Measurements from ENCODE around the gene UCP1. TPM values are rescaled to one million over a fixed set of nuclear protein-coding genes. Genes with fewer than 3 reads are reported as not detected.
"Not testable (repeated sequence)": the region's sequence is repeated elsewhere in the genome, so short reads cannot be mapped to it uniquely, and the experiment has no call there.

UCP1 gene
- total RNA-seq, 1 experiment from 2014 or later, result not detected

GRCh38 chr4:140557831-140558435 is 10.8 kb downstream of the UCP1 start:
- in situ Hi-C loops (cut with HindIII; ENCODE audit: low pct_unique_long_range_greater_than_20kb, low sequenced_read_pairs), result no loop called here
- no peak for DNase-seq (ENCODE audit: low read depth)

- no peak for DNase-seq (ENCODE audit: low read depth)
- in situ Hi-C loops (cut with HindIII; ENCODE audit: low pct_unique_long_range_greater_than_20kb, low sequenced_read_pairs), result no loop called here
These were observed 12.2 kb downstream of the UCP1 start for GRCh38 chr4:140556372-140557085.

DNA sequence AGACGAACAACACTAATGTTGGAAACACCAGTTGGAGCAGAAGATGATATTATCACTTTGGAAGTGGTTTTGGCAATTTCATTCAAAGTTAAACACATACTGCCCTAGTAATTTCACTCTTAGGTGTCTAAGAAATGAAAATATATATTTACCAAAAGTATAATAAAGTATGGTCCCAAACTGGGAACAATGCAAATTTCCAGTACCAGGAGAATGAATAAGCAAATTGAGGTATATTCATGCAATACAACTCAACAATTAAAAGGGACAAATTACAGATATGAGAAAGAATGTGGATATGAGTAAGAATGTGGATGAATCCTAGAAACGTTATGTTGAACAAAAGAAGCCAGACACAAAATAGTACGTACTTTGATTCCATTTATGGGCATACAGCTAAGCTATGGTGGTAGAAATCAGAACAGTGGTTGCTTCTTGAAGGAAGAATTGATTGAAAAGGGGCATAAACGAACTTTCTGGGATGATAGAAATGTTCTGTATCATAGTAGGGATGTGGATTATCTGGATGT is 34.7 kb downstream of the UCP1 start:
- in situ Hi-C loops (cut with HindIII; ENCODE audit: low pct_unique_long_range_greater_than_20kb, low sequenced_read_pairs), result no loop called here
- DNase-seq (ENCODE audit: low read depth), result no peak

GRCh38 chr4:140529434-140529833 is 39.3 kb downstream of the UCP1 start:
- in situ Hi-C loops (cut with HindIII; ENCODE audit: low pct_unique_long_range_greater_than_20kb, low sequenced_read_pairs), result no loop called here
- no peak for DNase-seq (ENCODE audit: low read depth)

- DNase-seq (ENCODE audit: low read depth), result peak; percentile 95
- in situ Hi-C loops (cut with HindIII; ENCODE audit: low pct_unique_long_range_greater_than_20kb, low sequenced_read_pairs), result no loop called here
These were observed 44.7 kb downstream of the UCP1 start, which contains the start of gene ELMOD2 for GRCh38 chr4:140523857-140524742. Gene ELMOD2 (plus strand): TSS chr4:140524168. CDS start chr4:140525429, 1,261 bp downstream.

GRCh38 chr4:140523370-140523856 is 45.3 kb downstream of the UCP1 start:
- in situ Hi-C loops (cut with HindIII; ENCODE audit: low pct_unique_long_range_greater_than_20kb, low sequenced_read_pairs), result no loop called here
- no peak for DNase-seq (ENCODE audit: low read depth)

DNA sequence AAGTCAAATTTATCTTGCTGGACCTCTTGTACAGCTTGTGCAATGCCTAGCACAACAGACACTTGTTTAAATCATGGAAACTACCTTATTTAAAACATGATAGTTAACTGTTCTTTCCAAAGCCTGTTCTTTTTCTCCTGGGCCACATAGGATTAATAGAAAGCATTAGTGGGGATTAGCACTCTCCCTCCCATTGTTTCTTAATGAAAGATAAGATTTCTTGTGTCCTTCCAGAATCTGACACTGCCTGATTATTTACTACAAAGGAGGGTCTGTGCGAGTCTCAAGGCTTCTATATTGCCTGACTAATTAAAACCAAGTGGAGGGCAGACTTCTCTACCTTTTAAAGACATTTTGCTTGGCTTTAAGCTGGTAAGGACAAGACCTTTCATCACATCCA is 53.3 kb downstream of the UCP1 start:
- no peak for DNase-seq (ENCODE audit: low read depth)
- in situ Hi-C loops (cut with HindIII; ENCODE audit: low pct_unique_long_range_greater_than_20kb, low sequenced_read_pairs), result no loop called here

DNA sequence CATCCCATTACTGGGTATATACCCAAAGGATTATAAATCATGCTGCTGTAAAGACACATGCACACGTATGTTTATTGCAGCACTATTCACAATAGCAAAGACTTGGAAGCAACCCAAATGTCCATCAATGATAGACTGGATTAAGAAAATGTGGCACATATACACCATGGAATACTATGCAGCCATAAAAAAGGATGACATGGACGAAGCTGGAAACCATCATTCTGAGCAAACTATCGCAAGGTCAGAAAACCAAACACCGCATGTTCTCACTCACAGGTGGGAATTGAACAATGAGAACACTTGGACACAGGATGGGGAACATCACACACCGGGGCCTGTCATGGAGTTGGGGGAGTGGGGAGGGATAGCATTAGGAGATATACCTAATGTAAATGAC is 55.0 kb downstream of the UCP1 start:
- DNase-seq (ENCODE audit: low read depth); in situ Hi-C loops (cut with HindIII; ENCODE audit: low pct_unique_long_range_greater_than_20kb, low sequenced_read_pairs): not testable (repeated sequence)

Other genes starting within 250 kb of the UCP1 start
- gene SCOC, start 195.3 kb downstream of the UCP1 start, total RNA-seq (2014; rRNA removed; shearing (Covaris generic); ENCODE audit: low replicate concordance), result 56.7 and 85.9 TPM in 2 replicates
- 14.0 and 17.2 TPM in 2 replicates for gene CLGN, start 141.3 kb downstream of the UCP1 start, total RNA-seq (2014; rRNA removed; shearing (Covaris generic); ENCODE audit: low replicate concordance)
- gene MGAT4D, start 70.7 kb downstream of the UCP1 start, total RNA-seq (2014; rRNA removed; shearing (Covaris generic); ENCODE audit: low replicate concordance), result not detected in 2 replicates
- gene ELMOD2, start 44.8 kb downstream of the UCP1 start, total RNA-seq (2014; rRNA removed; shearing (Covaris generic); ENCODE audit: low replicate concordance), result 13.1 and 41.8 TPM in 2 replicates
- 12.9 and 22.4 TPM in 2 replicates for gene TBC1D9, start 187.4 kb upstream of the UCP1 start, total RNA-seq (2014; rRNA removed; shearing (Covaris generic); ENCODE audit: low replicate concordance)